Anterior cingulate cortex (tissue), 58 donors: Measurements from ENCODE around the gene ACP1.

ENCODE experiments used
- DNase-seq, 58 donors: peaks; one replicate each; lab custom pipeline; 2025; lab: John Stamatoyannopoulos, UW

Gene ACP1

DNA sequence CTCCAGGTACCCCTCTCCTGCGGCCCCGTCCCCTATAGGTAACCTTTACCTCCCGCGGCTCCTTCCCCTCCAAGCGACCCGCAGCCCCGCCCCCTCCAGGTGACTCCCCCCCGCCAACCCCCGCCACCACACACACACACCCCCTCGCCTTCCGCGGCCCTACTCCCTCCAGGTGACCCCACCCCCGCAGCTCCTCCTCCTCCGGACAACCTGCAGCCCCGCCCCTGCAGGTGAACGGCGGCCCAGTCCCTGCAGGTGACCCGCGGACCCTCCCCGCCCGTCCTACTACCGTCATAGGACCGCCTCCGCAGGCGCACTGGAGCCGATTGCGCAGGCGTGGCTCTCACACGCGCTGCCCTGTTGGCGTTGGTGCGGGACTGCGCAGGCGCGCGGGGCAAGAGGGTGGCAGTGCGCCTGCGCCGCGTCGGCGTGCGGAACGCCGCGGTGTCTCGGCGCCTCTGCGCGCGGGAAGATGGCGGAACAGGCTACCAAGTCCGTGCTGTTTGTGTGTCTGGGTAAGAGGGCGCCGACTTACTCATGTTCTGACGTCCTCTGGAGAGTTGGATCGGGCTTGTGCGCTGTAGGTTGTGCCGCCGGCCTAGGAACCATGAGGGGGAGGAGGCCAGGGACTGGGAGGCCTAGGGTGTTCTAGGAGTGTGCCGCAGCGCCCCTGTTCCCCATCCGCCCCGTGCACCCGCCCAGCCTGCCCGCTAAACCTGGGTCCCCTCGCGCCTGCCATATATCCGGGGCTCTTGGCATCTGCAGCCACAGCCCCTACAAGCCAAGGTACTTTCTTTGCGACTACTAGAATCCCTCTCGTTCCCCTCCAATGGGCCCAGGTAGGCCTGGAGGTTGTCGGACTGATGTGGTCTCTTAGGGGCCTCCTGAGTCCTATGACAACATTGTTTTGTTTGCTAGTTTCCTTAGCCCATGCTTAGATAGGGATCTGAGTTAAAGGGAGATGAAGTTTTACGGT is at the start of gene ACP1:
TSS of gene ACP1 (plus strand) at position 455 of the 976 bp plus-strand sequence. CDS start at position 473, 18 bp downstream.
- peak; percentile 17 to 93 (median 86) for DNase-seq

DNA sequence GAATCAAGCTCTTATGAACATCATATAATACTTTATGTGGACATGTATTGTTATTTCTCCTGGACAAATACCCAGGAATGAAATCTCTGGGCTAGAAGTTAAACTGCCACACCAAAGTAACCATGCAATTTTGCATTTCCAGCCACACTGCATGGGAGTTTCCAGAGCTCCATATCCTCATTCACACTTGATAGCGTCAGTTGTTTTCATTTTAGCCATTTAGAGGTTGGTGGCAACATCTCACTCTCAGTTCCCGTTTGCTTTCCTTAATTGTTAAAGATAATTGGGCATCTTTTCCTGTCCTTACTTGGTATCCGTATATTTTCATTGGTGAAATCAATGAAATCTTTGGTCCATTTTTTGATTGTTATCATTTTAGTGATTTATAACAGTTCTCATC is 48.7 kb upstream of the ACP1 start:
- no peak for DNase-seq

DNA sequence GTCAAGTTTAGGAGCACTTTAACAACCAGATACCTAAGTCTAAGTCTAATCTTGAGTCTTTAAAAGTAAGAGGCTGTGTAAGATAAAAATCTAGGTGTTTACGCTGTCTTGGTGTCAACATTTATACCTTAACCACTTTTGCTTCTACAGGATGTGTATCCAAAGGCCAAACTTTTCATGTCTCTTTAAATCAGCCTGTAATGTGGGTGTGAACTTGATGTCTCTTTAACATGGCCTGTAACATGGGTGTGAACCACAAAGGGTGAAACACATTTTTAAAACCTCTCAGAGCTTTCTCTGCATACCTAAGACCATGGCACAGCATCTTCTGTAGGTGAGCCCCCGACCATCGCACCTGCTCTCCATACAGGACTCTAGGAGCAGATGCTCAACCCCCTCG is 41.3 kb upstream of the ACP1 start:
- no peak for DNase-seq

GRCh38 chr2:223971-224760 is 40.6 kb upstream of the ACP1 start:
- peak in 10 of 58 donors; percentile 19 to 50 (median 34) for DNase-seq

- no peak for DNase-seq
Measured at GRCh38 chr2:228115-228514, 36.6 kb upstream of the ACP1 start.

- DNase-seq = no peak
Measured at GRCh38 chr2:228518-229278, 36.0 kb upstream of the ACP1 start.

GRCh38 chr2:231521-232185 is 33.1 kb upstream of the ACP1 start:
- peak in 42 of 58 donors; percentile 1 to 89 (median 50) for DNase-seq

DNA sequence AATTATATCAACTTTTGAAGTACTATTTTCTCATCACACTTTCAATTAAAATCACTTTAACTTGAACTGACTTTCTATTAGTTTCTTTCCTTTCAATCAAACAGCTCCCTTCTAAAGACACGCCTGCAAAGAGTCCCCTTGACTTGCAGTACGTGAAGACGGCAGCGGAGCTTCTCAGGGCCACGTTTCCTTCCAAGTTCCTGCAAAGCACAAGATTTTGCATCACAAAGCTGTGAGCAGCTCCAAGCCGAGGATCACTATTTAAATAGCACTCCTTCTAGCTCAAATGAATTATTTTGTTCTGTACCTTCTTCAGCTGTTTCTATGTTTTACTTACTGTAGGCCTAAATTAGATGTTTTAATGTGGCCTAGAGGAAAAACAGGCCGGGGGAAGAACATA is 31.7 kb upstream of the ACP1 start:
- DNase-seq = no peak

DNA sequence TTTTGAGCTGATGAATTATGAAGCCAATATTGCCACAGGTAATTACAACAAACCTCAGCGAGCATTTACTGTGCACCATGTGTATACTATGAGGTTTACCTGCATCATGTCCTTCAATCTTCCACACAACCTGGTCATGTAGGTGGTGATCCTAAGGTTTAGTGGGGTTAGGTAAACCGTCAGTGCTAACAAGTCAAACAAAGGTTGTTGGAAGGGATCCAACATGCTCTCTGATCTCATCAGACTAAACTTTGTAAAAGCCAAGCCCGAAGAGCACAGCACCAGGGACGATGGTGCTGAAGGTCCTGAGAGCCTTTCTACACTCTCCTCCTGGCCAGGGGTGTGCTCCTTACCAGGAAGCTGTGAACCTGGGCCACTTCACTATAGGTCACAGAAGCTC is 30.3 kb upstream of the ACP1 start:
- DNase-seq = no peak

- peak in 1 of 58 donors; percentile 17 for DNase-seq
Measured at GRCh38 chr2:236993-237539, 27.7 kb upstream of the ACP1 start.

GRCh38 chr2:237878-238277 is 26.9 kb upstream of the ACP1 start:
- DNase-seq = peak in 9 of 58 donors; percentile 9 to 54 (median 37)

DNA sequence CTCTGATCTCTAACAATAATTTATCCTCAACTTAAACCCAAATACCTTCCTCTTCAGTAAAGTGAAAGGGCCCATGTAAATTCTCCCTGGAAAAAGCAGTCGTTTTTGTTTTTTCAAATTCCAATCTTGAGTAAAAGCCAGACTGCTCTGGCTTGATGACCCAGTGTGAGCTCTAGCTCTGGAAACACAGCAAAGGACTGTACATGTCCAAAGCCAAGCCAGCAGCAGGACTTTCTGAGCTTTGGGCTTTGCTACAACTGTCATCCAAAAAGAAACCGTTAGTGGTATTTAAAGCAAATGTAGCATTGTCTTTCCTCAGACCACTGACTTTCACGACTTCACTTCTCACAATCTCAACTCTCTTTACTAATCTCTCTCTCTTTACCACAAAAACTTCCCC is 26.3 kb upstream of the ACP1 start:
- peak in 2 of 58 donors; percentile 22 to 23 for DNase-seq

- no peak for DNase-seq
Measured at GRCh38 chr2:238869-239268, 25.9 kb upstream of the ACP1 start.

DNA sequence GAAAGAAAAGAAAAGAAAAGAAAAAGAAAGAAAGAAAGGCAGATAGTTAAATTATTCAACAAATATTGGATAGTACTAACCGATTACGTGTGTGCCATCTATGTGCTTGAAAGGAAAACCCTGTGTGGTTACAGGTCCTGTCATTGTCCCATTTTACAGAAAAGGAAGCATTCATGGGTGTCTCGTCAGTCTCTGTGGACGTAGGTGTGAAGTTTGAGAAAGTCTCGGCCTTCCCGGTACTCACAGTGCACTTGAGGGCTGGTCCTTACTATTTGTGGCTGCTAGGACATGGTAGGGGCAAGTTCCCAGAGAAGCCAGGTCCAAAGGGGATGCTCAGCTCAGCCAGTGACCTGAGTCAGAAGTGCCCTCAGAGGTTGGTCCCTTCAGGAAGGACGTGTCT is 20.2 kb upstream of the ACP1 start:
- DNase-seq = no peak

GRCh38 chr2:246489-247144 is 18.1 kb upstream of the ACP1 start:
- DNase-seq = peak in 2 of 58 donors; percentile 12 to 25

- no peak for DNase-seq
Measured at GRCh38 chr2:248724-249123, 16.0 kb upstream of the ACP1 start.

DNA sequence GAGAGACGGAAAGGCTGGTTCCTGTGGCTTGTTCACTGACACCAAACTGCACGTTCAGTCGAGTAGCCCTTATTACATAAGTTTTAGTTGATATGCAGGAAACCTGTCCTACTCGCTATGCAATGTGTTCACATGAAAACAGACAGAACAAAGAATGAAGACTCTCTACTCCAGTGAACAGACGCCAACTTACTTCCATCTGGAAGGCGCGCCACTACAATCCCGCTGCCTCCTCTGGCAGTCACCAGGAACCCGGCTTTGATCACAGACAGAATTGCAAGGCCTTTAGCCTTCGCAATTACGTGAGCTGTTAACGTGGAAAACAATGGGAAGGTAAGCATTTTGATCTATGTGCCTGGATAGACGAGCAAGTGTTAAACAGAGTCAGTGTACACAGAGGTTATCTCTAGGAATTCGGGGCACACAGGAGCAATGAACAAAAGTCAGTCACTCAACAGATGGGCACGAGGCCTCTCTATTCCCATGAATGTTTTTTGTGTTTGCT is 15.2 kb upstream of the ACP1 start:
- DNase-seq = no peak

DNA sequence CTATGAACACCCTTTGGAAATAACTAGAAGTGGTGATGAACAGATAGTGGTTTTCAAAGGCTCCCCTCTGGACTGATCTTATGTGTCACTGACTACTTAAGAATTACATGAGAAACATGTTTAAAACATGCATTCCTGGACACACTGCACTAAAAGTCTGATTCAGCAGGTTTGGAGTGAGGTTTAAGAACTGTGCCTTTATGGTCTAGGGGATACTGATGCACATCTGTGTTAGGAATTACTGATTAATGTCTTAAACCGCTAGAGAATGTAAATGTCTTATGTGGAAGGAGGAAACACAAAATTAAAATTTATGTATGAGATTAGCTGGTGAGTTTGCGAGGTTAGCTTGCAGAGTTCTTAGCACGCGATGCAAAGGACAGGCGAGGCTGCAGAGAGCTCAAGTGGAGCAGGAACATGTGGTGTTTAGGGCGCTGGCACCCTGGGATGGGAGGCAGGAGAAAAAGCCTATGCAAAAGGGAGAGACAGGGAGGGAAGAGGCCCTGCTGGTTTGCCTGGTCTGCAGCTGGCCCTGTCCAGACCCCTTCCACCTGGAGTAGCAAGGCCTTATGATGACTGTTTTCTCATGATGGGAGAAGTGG is 12.6 kb upstream of the ACP1 start:
- DNase-seq = no peak
